ENCODE results near the gene MATN3.

DNA sequence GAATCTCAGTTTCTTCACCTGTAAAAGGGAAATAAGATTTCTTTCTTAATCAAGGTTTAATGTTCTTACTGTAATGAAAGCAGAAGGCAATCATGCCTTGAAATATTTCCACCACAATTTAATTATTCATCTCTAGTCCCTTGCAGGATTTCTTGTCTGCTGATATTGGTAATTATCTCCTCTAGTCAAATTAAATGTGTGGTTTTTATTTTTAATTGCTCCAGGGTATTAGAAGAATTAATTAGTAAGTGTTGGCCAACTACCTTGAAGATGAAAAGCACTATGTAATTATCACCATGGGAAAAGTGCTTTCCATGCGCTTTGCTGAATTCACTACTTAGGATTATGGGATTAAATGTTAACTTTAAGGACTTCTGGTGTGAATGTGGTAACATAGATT, 47.6 kb upstream of the MATN3 start:
- TF ChIP-seq FOS (IDR thresholded peaks at IDR 0.05; ENCODE audit: borderline replicate concordance, insufficient read depth, low read length) = no peak
- TF ChIP-seq, protein P1, sequence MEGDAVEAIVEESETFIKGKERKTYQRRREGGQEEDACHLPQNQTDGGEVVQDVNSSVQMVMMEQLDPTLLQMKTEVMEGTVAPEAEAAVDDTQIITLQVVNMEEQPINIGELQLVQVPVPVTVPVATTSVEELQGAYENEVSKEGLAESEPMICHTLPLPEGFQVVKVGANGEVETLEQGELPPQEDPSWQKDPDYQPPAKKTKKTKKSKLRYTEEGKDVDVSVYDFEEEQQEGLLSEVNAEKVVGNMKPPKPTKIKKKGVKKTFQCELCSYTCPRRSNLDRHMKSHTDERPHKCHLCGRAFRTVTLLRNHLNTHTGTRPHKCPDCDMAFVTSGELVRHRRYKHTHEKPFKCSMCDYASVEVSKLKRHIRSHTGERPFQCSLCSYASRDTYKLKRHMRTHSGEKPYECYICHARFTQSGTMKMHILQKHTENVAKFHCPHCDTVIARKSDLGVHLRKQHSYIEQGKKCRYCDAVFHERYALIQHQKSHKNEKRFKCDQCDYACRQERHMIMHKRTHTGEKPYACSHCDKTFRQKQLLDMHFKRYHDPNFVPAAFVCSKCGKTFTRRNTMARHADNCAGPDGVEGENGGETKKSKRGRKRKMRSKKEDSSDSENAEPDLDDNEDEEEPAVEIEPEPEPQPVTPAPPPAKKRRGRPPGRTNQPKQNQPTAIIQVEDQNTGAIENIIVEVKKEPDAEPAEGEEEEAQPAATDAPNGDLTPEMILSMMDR (IDR thresholded peaks at IDR 0.05; ENCODE audit: extremely low read depth in 1 of 2, insufficient read depth in 1 of 2, low read depth in 1 of 2, low read length in 2 of 2) = no peak
- no peak for TF ChIP-seq POLR2AphosphoS5 (IDR thresholded peaks at IDR 0.05; ENCODE audit: insufficient read depth, low read depth, low read length)
- no peak for TF ChIP-seq POLR2A (IDR thresholded peaks at IDR 0.05; ENCODE audit: low read depth, low read length)
- TF ChIP-seq MYC (IDR thresholded peaks at IDR 0.05; ENCODE audit: low read depth, low read length) = no peak
- TF ChIP-seq, protein P2, sequence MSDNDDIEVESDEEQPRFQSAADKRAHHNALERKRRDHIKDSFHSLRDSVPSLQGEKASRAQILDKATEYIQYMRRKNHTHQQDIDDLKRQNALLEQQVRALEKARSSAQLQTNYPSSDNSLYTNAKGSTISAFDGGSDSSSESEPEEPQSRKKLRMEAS (IDR thresholded peaks at IDR 0.05; ENCODE audit: insufficient read depth, insufficient read length) = no peak

Measured in endothelial cell of umbilical vein (primary cell).